Measurements from ENCODE around the gene ARHGAP33.
"Not testable (repeated sequence)": the region's sequence is repeated elsewhere in the genome, so short reads cannot be mapped to it uniquely, and the experiment has no call there.

The ARHGAP33 gene

DNA sequence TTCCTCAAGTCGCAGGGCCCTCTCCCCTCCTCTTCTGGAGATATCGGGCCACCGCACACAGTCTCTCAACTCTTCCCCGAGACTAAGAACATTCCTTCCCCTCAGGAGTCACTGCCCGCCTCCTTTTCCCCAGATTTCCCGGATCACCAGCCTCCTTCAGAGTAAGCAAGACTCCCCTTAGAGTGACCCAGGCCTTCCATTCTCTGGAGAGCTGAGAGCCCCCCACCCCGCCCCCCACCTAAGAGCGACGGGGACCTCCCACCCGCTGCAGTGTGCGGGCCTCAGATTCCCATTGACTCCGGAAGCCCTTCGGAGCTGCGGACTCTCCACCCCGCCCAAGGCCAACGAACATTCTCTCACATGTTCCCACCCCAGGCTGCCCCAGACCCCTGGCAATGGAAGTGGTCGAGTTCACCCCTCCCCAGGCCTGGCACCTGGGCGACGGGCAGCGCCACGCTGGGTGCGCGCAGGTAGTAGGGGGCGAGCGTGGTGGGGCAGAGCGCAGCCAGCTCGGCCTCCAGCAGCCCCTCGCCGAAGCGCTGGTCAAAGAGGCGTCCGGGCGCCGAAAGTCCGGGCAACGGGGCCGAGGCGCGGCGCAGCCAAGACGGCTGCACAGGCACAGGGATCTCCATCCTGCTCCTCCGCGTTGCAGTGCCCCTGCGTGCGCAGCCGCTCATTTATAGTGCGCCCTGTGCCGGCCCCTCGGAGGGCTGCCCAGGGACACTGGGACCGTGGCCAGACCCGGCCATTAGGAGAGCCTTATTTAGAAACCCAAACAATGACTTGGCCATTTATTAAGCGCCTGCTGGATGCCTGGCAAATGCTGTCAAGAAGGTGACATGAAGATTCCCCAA, 18.8 kb upstream of the ARHGAP33 start, which contains the start of gene HSPB6:
Gene HSPB6 (minus strand): TSS at position 653 of the 854 bp plus-strand sequence. CDS start 21 bp downstream, at position 632.
- DNase-seq = no peak

DNA sequence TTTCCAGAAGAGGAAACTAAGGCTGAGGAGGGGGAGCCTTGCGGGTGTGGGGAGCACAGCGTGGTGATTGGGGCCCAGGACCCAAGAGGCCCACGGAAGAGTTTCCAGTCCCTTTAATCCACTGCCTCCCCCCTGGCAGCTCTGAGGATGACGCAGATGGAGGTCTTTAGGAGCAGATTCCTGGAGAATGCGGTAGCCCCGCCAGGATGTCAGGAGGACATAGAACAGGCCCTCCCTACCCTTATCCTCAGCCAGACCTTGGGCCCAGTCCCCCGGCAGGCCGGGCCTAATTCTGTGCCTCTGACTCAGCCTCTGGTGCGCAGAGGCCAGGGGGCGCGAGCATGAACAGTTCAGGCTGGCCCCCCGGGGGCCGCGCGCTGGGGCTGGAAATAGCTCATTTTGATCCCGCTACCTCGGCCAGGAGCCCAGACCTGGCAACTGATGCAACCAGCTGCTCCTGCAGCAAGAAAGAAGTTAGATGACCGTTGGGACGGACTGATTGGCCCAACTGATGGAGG, 18.1 kb upstream of the ARHGAP33 start:
- DNase-seq = no peak

DNA sequence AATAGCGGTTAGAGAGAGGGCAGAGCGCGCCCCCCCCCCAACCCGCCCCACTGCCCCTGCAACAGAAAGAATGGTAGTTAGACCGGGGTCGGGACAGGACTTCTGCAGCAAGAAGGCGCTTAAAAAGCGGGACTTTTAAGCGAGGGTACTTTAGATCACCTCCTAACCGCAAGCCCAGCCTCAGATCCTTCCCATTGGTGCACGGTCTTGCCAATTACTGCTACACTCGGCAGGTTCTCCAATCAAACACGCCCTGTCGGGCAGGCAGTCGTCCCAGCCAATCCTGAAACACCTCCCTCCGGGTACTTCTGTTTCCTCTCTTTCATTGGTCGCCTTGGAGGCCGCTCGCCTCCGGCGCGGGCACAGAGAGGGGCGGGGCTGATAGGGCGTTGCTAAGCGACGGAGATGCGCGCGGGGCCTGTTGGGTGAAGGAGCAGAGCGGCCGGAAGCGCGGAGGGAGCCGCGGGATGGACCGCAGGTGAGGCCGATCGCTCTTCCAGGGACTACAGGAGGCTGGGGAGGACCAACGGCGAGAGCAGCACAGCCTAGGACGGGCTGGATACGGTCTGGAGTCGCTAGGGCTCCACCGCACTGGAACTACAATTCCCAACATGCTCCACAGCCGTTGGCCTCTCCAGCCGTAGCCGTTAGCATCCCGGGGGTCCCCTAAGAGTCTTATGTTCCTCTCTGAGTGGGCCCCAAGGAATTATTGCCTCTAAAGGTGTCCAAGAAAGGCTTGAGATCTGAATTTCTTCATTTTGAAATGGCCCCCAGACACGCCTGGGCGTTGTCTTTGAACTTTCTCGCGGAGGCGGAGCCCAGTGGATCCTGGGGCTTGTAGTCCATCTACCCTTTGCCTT, 17.4 kb upstream of the ARHGAP33 start, which contains the start of gene PROSER3:
Gene PROSER3 (plus strand): TSS at position 428 of the 860 bp plus-strand sequence. CDS start 40 bp downstream, at position 468.
- peak; percentile 98 for DNase-seq

DNA sequence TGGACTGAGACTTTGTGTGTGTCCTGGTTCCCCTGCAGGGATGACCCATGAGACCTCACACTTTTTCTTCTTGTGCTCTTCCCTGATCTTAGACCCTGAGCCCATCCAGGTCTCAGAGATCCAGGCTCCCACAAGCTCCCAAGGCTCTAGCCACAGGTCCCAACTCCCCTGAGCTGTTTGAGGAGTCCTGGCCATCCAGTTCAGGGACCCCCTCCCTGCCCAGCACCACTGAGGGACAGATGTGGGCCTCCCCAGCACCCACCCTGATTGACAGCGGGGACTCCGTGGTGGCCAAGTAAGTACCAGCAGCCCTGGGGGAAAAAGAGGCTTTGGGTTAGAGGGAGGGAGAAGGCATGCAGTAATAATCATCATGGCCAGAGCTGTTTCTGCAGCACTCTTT, 15.7 kb upstream of the ARHGAP33 start:
- no peak for DNase-seq

DNA sequence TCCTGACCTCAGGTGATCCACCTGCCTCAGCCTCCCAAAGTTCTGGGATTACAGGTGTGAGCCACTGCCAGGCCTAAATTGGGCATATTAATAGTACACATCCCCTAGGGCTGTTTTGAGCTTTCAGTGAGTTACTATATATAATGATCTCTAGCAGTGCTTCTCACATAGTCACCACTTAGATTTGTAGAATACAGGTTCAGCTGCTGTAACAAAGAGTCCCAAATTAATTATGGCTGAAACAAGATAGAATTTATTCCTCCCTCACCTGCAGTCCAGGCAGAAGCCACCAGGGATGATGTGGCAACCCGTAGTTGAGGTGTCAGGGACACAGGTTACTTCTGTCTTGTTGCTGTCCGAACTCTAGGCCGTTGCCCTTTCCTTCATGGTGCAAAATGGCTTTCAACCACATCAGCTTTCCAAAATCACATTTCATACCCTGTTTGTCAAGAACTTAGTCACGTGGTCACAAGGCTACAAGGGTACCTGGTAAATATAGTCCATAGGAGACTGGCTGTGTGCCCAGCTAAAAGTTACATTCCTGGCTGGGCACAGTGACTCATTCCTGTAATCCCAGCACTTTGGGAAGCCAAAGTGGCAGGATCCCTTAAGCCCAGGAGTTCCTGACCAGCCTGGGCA, 14.5 kb upstream of the ARHGAP33 start:
- DNase-seq = no peak

DNA sequence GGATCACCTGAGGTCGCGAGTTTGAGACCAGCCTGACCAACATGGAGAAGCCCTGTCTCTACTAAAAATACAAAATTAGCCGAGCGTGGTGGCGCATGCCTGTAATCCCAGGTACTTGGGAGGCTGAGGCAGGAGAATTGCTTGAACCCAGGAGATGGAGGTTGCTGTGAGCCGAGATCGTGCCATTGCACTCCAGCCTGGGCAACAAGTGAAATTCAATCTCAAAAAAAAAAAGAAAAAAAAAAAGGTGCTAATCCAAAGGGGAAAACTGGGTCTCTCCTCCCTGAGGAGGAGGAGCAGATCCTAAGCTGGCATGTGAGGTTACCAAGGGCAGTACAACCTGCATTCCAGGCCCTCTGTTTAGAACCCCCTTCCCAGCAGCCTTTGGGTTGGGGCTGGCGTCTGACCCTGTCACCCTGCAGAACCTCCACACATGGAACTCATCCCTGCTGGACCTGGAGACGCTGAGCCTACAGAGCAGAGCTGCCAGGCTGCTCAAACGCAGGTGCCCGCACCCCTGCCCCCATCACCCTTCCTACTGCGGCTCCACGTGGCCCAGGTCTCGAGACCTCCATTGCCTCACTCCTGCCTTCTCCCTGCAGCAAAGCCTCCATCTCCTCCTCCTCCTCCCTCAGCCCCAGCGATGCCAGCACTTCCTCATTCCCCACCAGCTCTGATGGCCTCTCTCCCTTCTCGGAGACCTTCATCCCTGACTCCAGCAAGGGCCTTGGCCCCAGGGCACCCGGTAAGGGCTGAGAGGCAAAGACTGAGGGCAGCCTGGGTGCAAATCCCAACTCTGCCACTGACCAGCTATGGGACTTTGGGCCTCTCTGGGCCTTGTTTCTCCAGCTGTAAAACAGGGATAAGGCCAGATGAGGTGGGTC, 10.7 kb upstream of the ARHGAP33 start:
- DNase-seq = no peak

DNA sequence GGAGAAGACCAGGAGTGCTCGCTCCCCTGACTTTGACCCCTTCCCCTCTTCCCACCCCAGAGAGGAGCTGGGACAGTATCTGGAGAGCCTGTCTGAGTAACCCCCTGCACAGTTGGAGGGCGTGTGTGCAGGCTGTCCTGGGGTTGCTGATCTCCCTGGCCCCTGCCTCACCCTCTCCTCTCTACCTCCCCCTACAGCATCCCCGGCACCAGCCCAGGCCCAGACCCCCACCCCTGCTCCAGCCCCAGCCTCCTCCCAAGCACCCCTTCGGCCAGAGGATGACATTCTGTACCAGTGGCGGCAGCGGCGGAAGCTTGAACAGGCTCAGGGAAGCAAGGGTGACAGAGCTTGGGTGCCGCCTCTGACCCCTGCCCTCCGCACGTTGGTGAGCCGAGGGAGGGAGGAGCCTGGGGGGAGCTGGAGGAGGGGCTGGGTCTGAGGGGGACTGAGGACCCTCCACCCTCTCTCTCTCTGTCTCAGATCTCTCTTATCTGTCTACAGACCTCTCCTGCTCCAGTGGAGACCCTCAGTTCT, 8.7 kb upstream of the ARHGAP33 start:
- DNase-seq = no peak

DNA sequence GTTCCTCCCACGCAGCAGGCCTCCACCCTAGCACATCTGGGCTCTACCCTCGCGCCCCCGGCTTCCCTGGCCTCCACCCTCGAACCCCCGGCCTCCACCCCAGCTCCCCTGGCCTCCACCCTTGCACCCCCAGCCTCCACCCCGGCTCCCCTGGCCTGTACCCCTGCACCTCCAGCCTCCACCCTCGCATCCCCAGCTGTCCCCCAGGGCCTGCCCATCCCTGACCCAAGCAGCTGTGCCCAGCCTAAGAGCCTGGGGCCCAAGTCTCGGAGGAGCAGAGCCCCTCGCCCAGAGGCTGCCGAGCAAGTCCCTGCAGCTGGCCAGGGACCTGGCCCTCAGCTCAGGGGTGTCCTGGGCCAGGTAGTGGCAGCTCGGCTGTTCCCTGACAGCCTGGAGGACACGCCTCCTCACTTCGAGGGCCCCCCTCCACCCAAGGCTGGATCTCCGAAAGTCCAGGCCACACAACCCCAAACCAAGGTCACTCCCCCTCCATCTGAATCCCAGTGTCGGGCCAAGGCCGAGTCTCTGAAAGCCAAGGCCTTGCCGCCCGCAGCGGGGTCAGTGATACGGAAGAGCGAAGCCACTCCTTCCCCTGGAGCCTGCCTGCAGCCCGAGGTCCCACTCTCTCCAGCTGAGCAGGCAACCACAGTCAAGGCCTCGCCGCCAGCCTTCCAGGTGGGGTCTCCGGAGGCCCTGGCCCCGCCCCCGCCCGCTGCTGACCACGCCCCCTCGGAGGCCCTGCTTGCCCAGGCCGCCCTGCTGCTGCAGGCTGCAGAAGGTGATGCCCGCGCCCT, 7.9 kb upstream of the ARHGAP33 start:
- no peak for DNase-seq

DNA sequence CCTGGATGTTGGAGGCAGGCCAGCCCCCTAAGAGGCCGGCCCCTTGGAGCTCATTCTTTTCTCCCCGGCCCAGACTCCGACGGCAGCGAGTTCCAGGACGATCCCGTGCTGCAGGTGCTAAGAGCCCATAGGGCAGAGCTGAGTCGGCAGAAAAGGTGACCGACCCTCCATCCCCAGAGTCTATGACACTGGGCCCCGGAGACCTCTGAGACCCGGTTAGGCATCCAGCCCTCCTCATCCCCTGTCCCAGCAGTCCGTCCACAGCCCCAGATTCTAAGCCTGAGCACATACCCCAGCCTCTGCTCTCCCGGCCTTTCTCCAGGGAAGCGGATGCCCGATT, 7.3 kb upstream of the ARHGAP33 start:
- DNase-seq = no peak

DNA sequence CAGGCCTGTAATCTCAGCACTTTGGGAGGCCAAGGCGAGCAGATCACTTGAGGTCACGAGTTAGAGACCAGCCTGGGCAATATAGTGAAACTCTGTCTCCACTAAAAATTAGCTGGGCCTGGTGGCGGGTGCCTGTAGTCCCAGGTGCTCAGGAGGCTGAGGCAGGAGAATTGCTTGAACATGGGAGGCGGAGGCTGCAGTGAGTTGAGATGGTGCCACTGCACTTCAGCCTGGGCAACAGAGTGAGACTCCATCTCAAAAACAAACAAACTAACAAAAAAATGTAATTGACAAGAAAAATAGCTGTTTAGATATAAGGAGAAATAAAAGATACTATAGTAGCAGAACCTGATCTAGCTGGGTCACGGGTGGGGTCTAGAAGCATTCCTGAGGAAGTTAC, 3.0 kb upstream of the ARHGAP33 start:
- not testable (repeated sequence) for DNase-seq

DNA sequence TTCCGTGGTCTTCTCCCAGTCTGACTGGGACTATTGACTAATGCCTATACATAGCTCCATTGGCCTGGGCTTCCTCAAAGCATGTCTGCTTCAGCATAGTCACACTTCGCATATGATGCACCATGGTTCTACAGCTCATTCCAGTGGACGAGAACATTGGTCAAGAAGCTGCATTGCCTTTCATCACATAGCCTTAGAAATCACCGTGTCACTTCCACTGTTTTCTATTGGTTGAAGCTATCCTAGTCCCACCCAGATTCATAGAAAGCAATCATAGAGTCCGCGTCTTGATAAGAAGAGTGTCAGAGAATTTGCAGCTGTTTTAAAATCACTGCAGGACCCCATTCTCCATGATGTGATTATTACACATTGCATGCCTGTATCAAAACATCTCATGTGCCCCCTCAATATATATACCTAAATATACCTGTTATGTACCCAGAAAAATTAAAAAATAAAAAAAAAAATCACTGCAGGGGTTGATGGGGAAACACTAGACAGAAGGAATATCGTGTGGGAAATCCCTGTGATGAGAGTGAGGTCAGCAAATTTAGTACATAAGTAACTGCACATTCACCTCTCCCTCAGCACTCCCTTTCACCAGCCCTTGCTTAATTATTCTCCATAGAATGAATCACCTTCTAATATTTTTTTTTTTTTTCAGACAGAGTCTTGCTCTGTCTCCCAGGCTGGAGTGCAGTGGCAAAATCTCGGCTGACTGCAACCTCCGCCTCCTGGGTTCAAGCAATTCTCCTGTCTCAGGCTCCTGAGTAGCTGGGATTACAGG, 2.2 kb upstream of the ARHGAP33 start:
- no peak for DNase-seq

DNA sequence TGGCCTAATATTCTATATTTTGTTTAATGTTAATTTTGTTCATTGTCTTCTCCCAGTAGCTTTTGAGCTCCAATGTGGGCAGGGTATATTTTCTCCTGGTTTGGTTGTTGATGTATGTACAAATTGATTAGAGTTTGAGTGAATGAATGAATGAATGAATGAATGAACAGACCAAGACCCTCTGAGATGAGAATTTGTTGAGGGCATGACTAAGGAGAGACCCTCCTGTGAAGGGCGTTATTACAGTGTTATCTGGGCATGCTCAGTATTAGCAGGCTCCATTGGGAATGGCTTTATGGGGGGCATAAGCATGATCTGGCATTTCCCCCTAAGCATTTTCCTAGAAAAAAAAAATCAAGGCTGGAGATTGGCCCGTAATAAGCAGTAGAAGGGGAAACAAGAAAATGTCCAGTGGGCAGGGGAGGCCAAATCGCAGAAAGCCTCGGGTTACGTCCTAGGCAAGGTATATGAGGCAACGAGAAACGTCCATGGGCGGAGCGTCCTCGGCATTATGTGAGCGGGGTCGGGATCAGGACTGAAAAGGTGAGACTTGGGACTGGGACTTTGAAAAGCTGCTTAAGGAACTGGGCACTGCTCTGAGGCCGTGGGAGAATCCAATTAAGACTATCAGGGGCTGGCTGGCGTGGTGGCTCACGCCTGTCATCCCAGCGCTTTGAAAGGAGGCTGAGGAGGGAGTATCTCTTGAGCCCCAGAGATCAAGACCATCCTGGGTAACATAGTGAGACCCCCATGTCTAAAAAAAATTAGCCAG, 904 bp upstream of the ARHGAP33 start:
- DNase-seq = no peak

DNA sequence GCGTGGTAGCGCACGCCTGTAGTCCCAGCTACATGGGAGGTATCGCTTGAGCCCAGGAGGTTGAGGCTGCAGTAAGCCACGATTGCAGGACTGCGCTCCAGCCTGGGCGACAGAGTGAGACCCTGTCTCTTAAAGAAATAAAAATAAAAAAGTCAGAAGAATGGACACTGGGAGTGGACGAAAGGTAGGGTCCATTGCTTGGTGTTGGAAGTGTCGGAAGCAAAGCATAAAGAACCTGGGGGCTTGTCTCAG, 392 bp upstream of the ARHGAP33 start:
- no peak for DNase-seq

DNA sequence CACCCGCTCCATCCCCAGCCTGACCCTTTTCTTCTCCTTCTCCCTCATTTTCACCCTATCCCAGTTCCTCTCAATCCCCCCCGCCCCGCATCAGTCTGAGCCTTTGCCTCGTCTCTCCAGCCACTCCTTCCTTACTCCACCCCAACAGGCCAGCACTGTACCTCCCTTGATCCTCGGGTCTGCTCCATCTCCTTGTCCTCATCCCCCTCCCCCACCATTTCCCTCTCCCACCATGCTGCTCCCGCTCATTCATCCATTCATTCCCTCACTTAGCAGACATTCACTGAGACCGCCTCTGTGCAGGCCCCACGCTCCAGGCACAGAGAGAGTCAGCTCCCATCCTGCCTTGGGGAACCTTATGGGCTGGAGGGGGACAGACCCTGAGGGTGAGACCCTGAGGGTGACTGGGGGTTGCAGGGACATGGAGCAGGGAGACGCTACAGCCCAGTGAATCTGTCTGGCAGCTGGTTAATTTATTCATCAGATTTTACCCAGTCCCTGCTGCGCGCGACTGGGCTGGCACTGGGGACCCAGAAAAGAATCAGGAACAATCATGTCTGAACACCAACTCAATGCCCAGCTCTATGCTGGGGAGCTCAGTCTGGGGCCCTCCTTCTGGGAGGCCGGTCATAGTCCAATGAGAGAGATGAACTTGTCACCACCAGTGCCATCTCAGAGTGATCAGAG, 881 bp downstream of the ARHGAP33 start:
- no peak for DNase-seq

DNA sequence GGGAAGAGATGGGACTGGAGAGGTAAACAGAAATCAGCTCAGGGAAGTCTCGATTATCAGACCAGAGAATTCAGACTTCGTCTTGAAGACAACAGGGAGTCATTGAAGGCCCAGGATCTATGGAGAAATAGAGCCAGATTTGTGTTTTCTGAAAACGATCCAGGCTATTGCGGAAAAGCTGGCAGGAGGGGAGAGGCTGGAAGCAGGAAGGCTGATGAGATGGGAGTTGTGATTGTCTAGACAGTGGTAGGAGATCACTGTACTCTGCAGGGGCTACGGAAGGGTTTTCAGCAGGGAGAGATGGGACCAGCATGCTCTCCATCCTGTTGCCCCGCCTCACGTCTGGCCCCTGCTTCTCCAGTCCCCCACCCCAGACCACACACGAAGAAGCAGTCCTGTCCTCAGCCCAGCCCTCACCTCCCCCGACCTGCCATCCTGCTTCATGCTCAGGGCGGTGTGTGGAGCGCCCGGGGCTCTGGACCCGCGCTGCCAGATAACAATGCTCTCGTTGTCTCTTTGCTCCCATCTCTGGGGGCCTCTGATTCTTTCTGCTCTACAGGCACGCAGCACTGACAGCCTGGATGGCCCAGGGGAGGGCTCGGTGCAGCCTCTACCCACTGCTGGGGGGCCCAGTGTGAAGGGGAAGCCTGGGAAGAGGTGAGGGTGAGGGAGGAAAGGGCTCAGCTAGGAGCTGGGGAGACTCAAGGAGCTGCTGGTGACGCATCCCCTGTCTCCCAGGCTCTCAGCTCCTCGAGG, 1.9 kb downstream of the ARHGAP33 start:
- DNase-seq = no peak

DNA sequence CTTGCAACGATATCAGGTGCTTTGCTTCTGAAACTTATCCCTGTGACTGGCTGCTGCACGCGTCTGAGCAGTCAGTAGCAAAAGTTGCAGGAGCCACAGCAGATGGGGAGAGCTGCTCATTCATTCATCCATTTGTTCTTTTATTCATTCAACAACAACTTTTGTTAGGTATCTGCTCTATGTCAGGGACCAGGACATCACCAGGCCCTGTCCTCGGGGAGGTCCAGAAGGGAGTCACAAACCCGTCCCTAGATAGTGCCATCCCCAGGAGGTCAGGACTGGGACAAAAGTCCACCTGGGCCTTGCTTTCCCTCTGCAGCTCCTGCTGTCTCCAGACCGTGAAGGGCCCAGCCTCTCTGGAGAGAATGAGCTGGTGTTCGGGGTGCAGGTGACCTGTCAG, 2.6 kb downstream of the ARHGAP33 start:
- DNase-seq = no peak

DNA sequence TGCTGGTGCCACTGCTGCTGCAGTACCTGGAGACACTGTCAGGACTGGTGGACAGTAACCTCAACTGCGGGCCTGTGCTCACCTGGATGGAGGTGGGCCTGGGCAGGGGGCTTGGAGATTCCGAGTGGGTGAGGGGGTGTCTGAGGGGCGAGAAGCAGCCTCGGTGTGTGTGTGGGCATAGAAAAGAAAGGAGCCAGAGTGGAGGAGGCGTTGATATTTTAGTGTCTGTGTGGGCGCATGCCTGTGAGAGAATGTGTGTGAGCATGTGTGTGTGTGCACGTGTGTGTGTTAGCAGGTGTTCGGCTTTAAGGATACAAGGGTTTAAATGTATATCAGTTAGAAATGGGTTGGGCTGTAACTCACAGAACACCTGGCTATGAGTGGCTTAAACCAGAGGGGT, 3.7 kb downstream of the ARHGAP33 start:
- no peak for DNase-seq

DNA sequence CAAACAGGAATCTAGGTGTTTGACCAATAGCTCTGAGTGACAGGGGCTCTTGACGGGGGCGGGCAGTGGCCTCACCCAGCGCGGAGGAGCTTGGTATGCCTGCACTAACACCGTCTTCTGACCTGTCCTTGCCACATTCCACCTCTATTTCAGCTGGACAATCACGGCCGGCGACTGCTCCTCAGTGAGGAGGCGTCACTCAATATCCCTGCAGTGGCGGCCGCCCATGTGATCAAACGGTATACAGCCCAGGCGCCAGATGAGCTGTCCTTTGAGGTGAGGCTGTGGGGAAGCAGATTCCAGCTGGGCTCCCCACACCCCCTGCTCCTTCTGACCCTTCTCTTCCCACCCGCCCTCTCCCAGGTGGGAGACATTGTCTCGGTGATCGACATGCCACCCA, 4.7 kb downstream of the ARHGAP33 start:
- DNase-seq = no peak
